T-cell (primary cell): ENCODE measurements around the gene ZNF343. TPM values are rescaled to one million over a fixed set of nuclear protein-coding genes. Genes with fewer than 3 reads are reported as not detected.

Source experiments
- ATAC-seq, 4 experiments: fragments of 200-7000 bp in 3 of 4; fragments of 150-1000 bp in 1 of 4; cut with Tn5 transposase; replicated peaks in 1 of 4; 1 replicate in 3 of 4; 2 replicates in 1 of 4; pipeline ENCODE4 v1.10.0; 2021; ENCODE audit warnings: moderate library complexity in 3 of 4, mild to moderate bottlenecking in 2 of 4, moderate number of reproducible peaks in 1 of 4
- CTCF ChIA-PET, 2 donors: fragments of 300-600 bp; sonication (Branson Sonifier 250); formaldehyde crosslinking; loops; one replicate each; lab custom pipeline; 2022; ENCODE audit warnings: antibody characterized with exemption in 2 of 2; lab: Charles Lee
- POLR2A ChIA-PET, 2 donors: fragments of 300-600 bp; sonication (Branson Sonifier 250); formaldehyde crosslinking; loops; one replicate each; lab custom pipeline; 2022; ENCODE audit warnings: antibody characterized with exemption in 2 of 2; lab: Charles Lee
- DNase-seq, 35 experiments: peaks; one replicate each; pipeline versions ENCODE4 v3.0.0 to v3.0.0-alpha.2; 2013 to 2023
- H3K27ac ChIP-seq: one replicate; pipeline ENCODE4 v1.5.1; 2013; ENCODE audit warnings: low read length
- H3K27me3 ChIP-seq, 2 experiments: replicated peaks in 1 of 2; 1 replicate in 1 of 2; 2 replicates in 1 of 2; pipeline versions ENCODE4 v1.6.1 to v1.7.0; 2013; ENCODE audit warnings: low read length in 1 of 2, mixed read lengths in 1 of 2; ENCODE audit not compliant: control insufficient read depth in 2 of 2, insufficient read depth in 2 of 2; ENCODE audit errors: extremely low read depth in 1 of 2
- H3K36me3 ChIP-seq, 2 donors: 1 replicate in 1 of 2; 2 replicates in 1 of 2; pipeline versions ENCODE4 v1.6.1 to v1.7.0; 2013; ENCODE audit warnings: low read length in 1 of 2; ENCODE audit not compliant: control insufficient read depth in 2 of 2, insufficient read depth in 1 of 2; ENCODE audit errors: extremely low read depth in 1 of 2
- H3K4me1 ChIP-seq, 2 experiments: 1 replicate in 1 of 2; 2 replicates in 1 of 2; pipeline versions ENCODE4 v1.6.1 to v1.7.0; 2013; ENCODE audit warnings: low read length in 2 of 2, mixed read lengths in 1 of 2; ENCODE audit not compliant: insufficient read depth in 2 of 2, control insufficient read depth in 1 of 2; ENCODE audit errors: extremely low read depth in 1 of 2
- H3K4me3 ChIP-seq, 2 donors: 1 replicate in 1 of 2; 2 replicates in 1 of 2; pipeline versions ENCODE4 v1.5.1 to v1.7.0; 2013; ENCODE audit warnings: mild to moderate bottlenecking in 2 of 2, low read length in 1 of 2, moderate library complexity in 1 of 2; ENCODE audit not compliant: control insufficient read depth in 1 of 2; ENCODE audit errors: extremely low read depth in 1 of 2
- H3K9me3 ChIP-seq: 2 replicates; pipeline ENCODE4 v1.7.0; 2013
- H3K27ac Mint-ChIP-seq, 2 donors: one replicate each; pipeline ENCODE4 v1.8.0; 2020 to 2021; ENCODE audit warnings: mild to moderate bottlenecking in 2 of 2, mixed read lengths in 2 of 2
- H3K27me3 Mint-ChIP-seq, 2 donors: one replicate each; pipeline ENCODE4 v1.8.0; 2021 to 2022; ENCODE audit warnings: mixed read lengths in 2 of 2
- H3K36me3 Mint-ChIP-seq: one replicate; pipeline ENCODE4 v1.8.0; 2021; ENCODE audit warnings: mixed read lengths
- H3K4me1 Mint-ChIP-seq, 3 donors: one replicate each; pipeline ENCODE4 v1.8.0; 2020 to 2022; ENCODE audit warnings: mixed read lengths in 3 of 3, mild to moderate bottlenecking in 1 of 3
- H3K4me3 Mint-ChIP-seq, 3 donors: one replicate each; pipeline ENCODE4 v1.8.0; 2020 to 2022; ENCODE audit warnings: mild to moderate bottlenecking in 3 of 3, mixed read lengths in 3 of 3, moderate library complexity in 3 of 3
- H3K9me3 Mint-ChIP-seq, 3 donors: one replicate each; pipeline ENCODE4 v1.8.0; 2020 to 2022; ENCODE audit warnings: mixed read lengths in 3 of 3
- WGBS: methylation state at CpG from one replicate; pipeline ENCODE4 v1.1.5; 2013; ENCODE audit warnings: missing lambda C conversion rate; ENCODE audit not compliant: insufficient coverage; 5-methylcytosine and 5-hydroxymethylcytosine counted together
- total RNA-seq, 35 experiments: library from RNA in 6 of 35; stranded (reverse) in 6 of 35; fragments of 120-200 nt in 1 of 35; gene quantifications; one replicate each; pipeline versions ENCODE4 v1.2.1 to v1.2.4 and lab custom pipeline; 2013 to 2026

Gene ZNF343
- total RNA-seq, 5 donors from 2014 or later (not counting 1 experiment from before 2014, with no cell fraction given) = 7.6 to 14.2 (median 10.9) TPM

- Histone ChIP-seq H3K4me1 (no peaks in the 10 kb centered on the region), H3K36me3 (peaks cover 10 to 42% of the 10 kb centered on the region in 2 donors), H3K9me3 (peaks cover 2% of the 10 kb centered on the region), H3K27ac (no peak overlapping the region), H3K27me3 (no peaks in the 10 kb centered on the region), H3K4me3 (no peak overlapping the region)
- POLR2A ChIA-PET = no interaction called here
- WGBS = 96% methylated on average over 4 of the region's 12 CpGs
- H3K27me3 Mint-ChIP-seq = no peaks in the 10 kb centered on the region
- H3K4me1 Mint-ChIP-seq = no peaks in the 10 kb centered on the region
- H3K27ac Mint-ChIP-seq = no peak overlapping the region
- peaks cover 9 to 11% (median 10%) of the 10 kb centered on the region in 3 donors for H3K9me3 Mint-ChIP-seq
- DNase-seq = no peak
- H3K36me3 Mint-ChIP-seq = peaks cover 69% of the 10 kb centered on the region
- no peak overlapping the region for H3K4me3 Mint-ChIP-seq
- ATAC-seq = no peak
- CTCF ChIA-PET = no interaction called here
Measured at GRCh38 chr20:2483504-2483903, 25.2 kb downstream of the ZNF343 start.

- H3K36me3 ChIP-seq = peaks cover 10 to 30% of the 10 kb centered on the region in 2 donors
- POLR2A ChIA-PET = interaction anchor here in 1 of 2 donors (0.6 kb wide), 1 partner anchor 212 kb away, joined by 3 read pairs; the partner anchor contains the start of gene EBF4
- H3K9me3 Mint-ChIP-seq = peaks cover 9 to 11% (median 10%) of the 10 kb centered on the region in 3 donors
Measured at GRCh38 chr20:2480381-2480780, 28.3 kb downstream of the ZNF343 start.

DNA sequence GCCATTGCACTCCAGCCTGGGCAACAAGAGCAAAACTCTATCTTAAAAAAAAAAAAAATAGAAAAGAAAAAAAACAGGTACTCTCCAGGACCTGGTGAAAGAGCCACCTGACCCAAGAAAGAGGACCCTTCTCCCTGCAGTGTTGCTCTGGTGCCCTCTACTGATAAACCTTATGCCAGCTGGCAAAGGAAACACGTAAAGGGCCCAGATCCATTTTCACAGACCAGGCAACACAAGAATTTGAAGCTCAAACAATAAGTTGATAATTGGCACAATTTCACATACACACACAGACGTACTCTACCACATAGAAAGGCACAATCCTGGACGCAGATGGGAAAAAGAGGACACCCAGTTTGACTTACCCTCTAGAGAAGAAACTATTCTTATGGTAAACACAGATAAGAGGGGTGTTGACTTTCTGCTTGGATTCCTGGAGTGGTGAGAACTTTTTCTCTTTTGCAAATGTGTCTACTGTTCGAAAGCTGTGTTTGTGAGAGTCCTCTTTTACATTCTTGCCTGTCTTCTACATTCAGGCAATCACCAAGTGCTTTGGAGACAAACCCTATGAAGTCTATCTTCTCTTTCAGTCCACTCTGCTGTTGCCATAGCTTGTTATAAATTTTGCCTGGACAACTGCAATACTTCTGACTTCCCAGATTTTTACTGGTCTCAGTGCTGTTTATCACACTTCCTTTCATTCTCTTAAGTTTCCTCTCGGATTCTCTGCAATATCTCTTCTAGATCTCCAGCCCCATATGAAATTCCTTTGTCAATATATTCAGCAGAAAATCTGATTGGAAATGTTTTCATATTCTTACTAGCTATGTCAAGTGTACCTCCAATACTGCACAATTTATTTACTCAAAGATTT, 31.7 kb downstream of the ZNF343 start:
- ATAC-seq = no peak
- Histone ChIP-seq H3K4me3 (no peak overlapping the region), H3K4me1 (no peaks in the 10 kb centered on the region), H3K9me3 (peaks cover 2% of the 10 kb centered on the region), H3K36me3 (peaks cover under 1 to 4% of the 10 kb centered on the region in 2 donors), H3K27ac (no peak overlapping the region), H3K27me3 (no peaks in the 10 kb centered on the region)
- H3K36me3 Mint-ChIP-seq = peaks cover 20% of the 10 kb centered on the region
- H3K27ac Mint-ChIP-seq = no peak overlapping the region
- no peaks in the 10 kb centered on the region for H3K27me3 Mint-ChIP-seq
- POLR2A ChIA-PET = no interaction called here
- no peak overlapping the region for H3K4me3 Mint-ChIP-seq
- no peak for DNase-seq
- CTCF ChIA-PET = interaction anchor here in 1 of 2 donors (1.0 kb wide), 1 partner anchor 18 kb away, joined by 4 read pairs; no protein-coding TSS in a partner anchor
- peaks cover 0 to 4% (median 0%) of the 10 kb centered on the region in 3 donors for H3K4me1 Mint-ChIP-seq
- H3K9me3 Mint-ChIP-seq = peaks cover 9 to 11% (median 10%) of the 10 kb centered on the region in 3 donors
- WGBS = 89% methylated on average over 1 of the region's 5 CpGs

More at GRCh38 chr20:2480381-2480780, 28.3 kb downstream of the ZNF343 start:
- no peak overlapping the region for H3K27ac Mint-ChIP-seq
- no CpG with 5 or more reads among the region's 2 CpGs for WGBS
- H3K27me3 Mint-ChIP-seq = no peaks in the 10 kb centered on the region
- H3K9me3 ChIP-seq = peaks cover 2% of the 10 kb centered on the region
- H3K27me3 ChIP-seq = no peaks in the 10 kb centered on the region
- H3K4me1 ChIP-seq = no peaks in the 10 kb centered on the region
- H3K4me3 Mint-ChIP-seq = no peak overlapping the region
- H3K36me3 Mint-ChIP-seq = peaks cover 49% of the 10 kb centered on the region
- CTCF ChIA-PET = no interaction called here
- H3K4me3 ChIP-seq = no peak overlapping the region
- H3K4me1 Mint-ChIP-seq = no peaks in the 10 kb centered on the region
- H3K27ac ChIP-seq = no peak overlapping the region
- DNase-seq (no peak), ATAC-seq (no peak)

DNA sequence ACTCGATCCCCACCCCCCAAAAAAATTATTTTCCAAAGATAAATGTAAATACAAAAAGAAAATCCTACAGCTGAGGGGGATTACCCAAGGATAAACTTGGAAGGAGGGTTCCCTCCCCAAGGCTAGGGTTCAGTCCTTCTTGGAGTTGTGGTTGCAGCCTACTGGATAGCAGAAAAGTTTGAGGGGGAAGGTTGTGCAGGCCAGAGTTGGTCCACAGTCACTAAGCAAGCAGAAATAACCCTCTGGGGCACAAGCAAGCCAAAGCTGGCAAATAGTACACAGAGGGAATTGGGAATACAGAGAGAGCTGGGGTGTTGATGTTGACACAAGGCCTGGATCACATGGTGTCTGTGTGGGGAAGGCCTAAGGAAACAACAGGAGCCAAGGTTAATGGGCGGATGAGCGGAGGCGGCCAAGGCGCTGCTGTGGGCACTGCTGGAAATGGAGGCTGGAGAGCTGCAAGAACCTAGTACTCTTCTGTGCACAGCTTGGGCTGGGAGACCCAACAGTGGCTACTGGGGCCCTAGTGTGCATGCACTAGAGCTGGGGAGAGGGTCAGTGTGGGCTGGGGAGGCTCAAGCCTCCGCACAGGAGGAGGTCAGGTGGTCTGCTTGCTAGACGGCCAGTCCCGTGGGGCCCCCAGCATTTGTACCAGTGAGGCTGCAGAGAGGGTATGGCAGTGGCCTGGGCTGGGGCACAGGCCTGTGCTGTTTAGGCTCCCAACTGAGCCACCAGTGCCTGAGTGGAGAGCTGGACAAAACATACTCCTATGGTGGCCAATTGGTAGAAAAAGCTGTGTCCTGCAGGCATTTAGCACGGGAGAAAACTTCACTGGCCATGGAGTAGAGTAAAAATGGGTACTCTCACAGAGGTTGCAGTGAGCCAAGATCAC, 32.6 kb downstream of the ZNF343 start:
- peaks cover 11% of the 10 kb centered on the region for H3K36me3 Mint-ChIP-seq
- peaks cover 2 to 9% (median 4%) of the 10 kb centered on the region in 3 donors for H3K4me1 Mint-ChIP-seq
- Histone ChIP-seq H3K9me3 (peaks cover 2% of the 10 kb centered on the region), H3K27me3 (no peaks in the 10 kb centered on the region), H3K4me1 (peaks cover 0 to under 1% of the 10 kb centered on the region in 2 experiments), H3K4me3 (no peak overlapping the region), H3K36me3 (no peaks in the 10 kb centered on the region), H3K27ac (no peak overlapping the region)
- H3K9me3 Mint-ChIP-seq = peaks cover 8 to 9% (median 8%) of the 10 kb centered on the region in 3 donors
- no peaks in the 10 kb centered on the region for H3K27me3 Mint-ChIP-seq
- no peak for ATAC-seq
- POLR2A ChIA-PET = no interaction called here
- no peak overlapping the region for H3K27ac Mint-ChIP-seq
- CTCF ChIA-PET = interaction anchor here in 1 of 2 donors (0.6 kb wide), 1 partner anchor 11 kb away, joined by 3 read pairs; no protein-coding TSS in a partner anchor
- no peak overlapping the region for H3K4me3 Mint-ChIP-seq
- 90% methylated on average over 7 of the region's 9 CpGs for WGBS
- no peak for DNase-seq

- ATAC-seq = no peak
- no peaks in the 10 kb centered on the region for H3K27me3 Mint-ChIP-seq
- no peaks in the 10 kb centered on the region for H3K27me3 ChIP-seq
- peaks cover 6 to 18% of the 10 kb centered on the region in 2 experiments for H3K4me1 ChIP-seq
- no peak overlapping the region for H3K4me3 Mint-ChIP-seq
- no peak for DNase-seq
- H3K9me3 ChIP-seq = no peaks in the 10 kb centered on the region
- no peak overlapping the region for H3K27ac ChIP-seq
- H3K4me3 ChIP-seq = no peak overlapping the region
- ChIA-PET CTCF (interaction anchor here in 1 of 2 donors (0.6 kb wide), 1 partner anchor 1337 kb away, joined by 3 read pairs; no protein-coding TSS in a partner anchor), POLR2A (no interaction called here)
- peaks cover 22 to 31% (median 30%) of the 10 kb centered on the region in 3 donors for H3K4me1 Mint-ChIP-seq
- H3K27ac Mint-ChIP-seq = no peak overlapping the region
- WGBS = no CpG with 5 or more reads among the region's 4 CpGs
- H3K9me3 Mint-ChIP-seq = no peaks in the 10 kb centered on the region
- peaks cover 6% of the 10 kb centered on the region for H3K36me3 Mint-ChIP-seq
- H3K36me3 ChIP-seq = peaks cover 0 to 3% of the 10 kb centered on the region in 2 donors
Measured at GRCh38 chr20:2473516-2473915, 35.2 kb downstream of the ZNF343 start.
